ENCODE results near the gene TPPP3.

TPPP3 gene

GRCh38 chr16:67394155-67395104 is 1.1 kb upstream of the TPPP3 start:
- TF ChIP-seq CTCF (IDR thresholded peaks at IDR 0.05; ENCODE audit: control extremely low read depth, extremely low read depth, low read depth, missing control alignments), result no peak
- ChIA-PET CTCF (interaction anchor here (1.3 to 1.5 kb wide), 2 partner anchors 42 to 116 kb away, joined by 3 to 4 read pairs; no protein-coding TSS in a partner anchor), POLR2A (no interaction called here)
- DNase-seq (ENCODE audit: extremely low spot score), result no peak

- ChIA-PET POLR2A (no interaction called here), CTCF (interaction anchor here (1.3 to 1.5 kb wide), 2 partner anchors 41 to 115 kb away, joined by 3 to 4 read pairs; no protein-coding TSS in a partner anchor)
- no peak for DNase-seq (ENCODE audit: extremely low spot score)
- TF ChIP-seq CTCF (IDR thresholded peaks at IDR 0.05; ENCODE audit: control extremely low read depth, extremely low read depth, low read depth, missing control alignments), result no peak
Observed at GRCh38 chr16:67393788-67394154, 473 bp upstream of the TPPP3 start.

GRCh38 chr16:67392301-67393059 is 818 bp downstream of the TPPP3 start:
- ChIA-PET POLR2A (no interaction called here), CTCF (interaction anchor here (0.6 kb wide), 1 partner anchor 11 kb away, joined by 3 read pairs; no protein-coding TSS in a partner anchor)
- DNase-seq (ENCODE audit: extremely low spot score), result peak; percentile 12
- TF ChIP-seq CTCF (IDR thresholded peaks at IDR 0.05; ENCODE audit: control extremely low read depth, extremely low read depth, low read depth, missing control alignments), result no peak

DNA sequence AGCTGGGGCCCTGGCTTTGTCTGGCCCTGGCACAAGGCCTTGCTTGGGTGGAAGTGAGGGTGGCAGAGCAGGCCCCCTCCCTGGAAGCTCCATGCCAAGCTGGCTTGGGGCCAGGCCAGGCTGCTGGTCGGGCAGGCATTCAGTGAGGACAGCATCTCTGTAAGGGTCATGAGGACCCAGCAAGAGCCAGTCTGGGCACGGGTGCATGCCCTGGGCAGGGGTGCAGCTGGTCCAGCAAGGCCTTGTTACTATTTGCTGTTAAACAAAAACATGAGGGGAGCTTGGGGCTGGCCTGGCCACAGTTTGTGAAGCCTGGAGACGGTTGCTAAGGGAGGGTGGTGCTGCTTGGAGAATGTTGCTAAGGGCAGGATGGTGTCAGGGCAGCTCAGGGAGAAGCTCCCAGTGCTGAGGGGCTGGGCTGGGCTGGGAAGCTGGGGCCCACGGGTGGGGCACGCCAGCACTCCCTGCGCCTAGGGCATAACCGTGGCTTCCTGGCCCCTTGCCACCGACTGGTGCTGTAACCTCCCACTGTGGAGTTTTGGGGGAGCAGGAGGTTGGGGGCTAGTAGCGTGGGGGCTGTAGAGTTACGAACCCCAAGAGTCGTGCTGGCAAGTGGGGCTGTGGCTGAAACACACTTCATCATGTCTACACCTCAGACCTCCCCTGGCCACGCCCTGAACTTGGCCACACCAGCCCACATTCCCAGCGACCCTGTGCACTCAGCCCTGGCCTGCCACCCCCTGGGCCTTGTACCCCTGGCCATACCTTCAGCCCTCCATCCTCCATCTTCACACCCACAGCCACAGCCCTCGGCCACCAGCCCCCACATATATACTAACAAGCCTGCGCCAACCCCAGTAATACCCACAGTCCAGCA is 1.6 kb downstream of the TPPP3 start:
- no peak for TF ChIP-seq CTCF (IDR thresholded peaks at IDR 0.05; ENCODE audit: control extremely low read depth, extremely low read depth, low read depth, missing control alignments)
- ChIA-PET POLR2A (no interaction called here), CTCF (interaction anchor here (1.6 to 1.9 kb wide), 2 partner anchors 9 to 131 kb away, joined by 3 to 8 read pairs; no protein-coding TSS in a partner anchor)
- DNase-seq (ENCODE audit: extremely low spot score), result peak; percentile 17

DNA sequence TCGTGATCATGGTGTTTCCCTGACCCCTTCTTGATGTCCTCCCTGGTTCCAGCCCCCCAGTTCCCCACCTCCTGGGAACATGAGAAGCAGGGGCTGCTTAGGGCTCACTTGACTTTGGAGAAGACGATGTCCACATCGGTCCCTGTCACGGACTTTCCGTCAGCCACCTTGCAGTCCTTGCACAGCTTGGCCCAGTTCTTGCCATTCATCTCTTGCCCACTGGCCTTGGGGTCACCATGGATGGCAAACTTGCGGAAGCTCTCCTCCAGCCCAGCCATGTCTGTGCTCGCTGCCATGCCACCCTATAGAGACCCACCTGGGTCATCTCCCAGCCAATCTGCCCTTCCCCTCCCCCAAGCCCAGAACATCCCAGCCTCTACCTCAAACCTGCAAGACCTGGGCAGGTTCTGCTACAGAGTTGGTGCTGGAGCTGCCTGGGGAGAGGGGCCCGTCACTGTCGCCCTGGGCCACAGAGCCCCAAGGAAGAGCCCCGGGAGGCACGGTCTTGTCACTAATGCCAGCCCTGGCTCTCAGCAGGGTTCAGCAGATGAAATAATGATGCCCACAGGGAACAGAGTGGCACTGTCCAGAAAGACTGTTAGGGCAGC is 2.4 kb downstream of the TPPP3 start:
- ChIA-PET POLR2A (no interaction called here), CTCF (interaction anchor here (1.0 to 1.9 kb wide), 4 partner anchors 8 to 130 kb away, joined by 3 to 8 read pairs (median 3); no protein-coding TSS in a partner anchor)
- no peak for DNase-seq (ENCODE audit: extremely low spot score)
- TF ChIP-seq CTCF (IDR thresholded peaks at IDR 0.05; ENCODE audit: control extremely low read depth, extremely low read depth, low read depth, missing control alignments), result no peak
